HG03175 (cell line): ENCODE results near the gene LDLRAD4.

Source experiments
- ATAC-seq: cut with Tn5 transposase; IDR thresholded peaks from one replicate; pipeline ENCODE4 v1.9.1; 2021; ENCODE audit warnings: mild to moderate bottlenecking, moderate library complexity; ENCODE audit not compliant: unreplicated experiment

Gene LDLRAD4

DNA sequence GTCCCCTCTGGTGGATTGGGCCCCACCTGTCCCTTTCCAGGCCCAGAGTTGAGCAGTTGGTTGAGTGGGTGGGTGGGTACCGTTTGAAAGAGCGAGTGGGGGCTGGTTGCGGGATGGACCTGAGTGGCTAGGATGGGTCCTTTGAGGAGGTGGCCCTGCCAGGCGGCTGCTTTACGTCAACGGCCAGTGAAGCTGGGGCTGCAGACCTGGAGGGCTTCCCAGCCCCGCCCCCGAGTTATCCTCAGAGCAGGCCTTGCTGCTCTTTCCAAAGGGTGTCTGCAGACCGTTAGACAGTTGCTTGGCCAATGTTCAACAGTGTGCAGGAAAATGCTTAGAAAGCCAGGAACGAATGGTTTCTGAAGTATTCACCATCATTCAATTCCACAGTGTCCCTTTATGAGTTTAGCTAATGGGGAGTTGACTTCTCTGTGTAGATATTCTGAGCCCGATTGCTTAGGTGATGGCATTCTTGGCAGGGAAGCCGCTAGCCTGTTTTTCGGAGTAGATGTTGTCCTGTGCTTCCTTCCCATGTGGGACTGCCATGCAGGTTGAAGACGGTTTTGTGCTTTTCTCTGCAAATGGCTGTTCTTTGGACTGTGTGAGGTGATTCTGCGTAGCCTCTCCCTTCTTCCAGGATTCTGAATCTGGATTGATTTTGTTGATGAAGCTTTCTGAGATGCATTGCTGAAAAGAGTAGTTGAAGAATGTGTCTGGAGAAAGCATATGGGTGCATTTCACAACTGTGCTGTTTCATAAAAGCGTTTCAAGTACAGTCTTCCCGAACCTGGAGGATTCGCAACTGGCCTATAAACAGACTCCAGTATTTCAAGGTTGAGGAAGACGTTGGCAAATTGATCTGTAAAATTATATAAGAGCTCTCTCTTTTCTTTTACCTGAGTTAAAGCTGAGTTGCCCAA, 45.8 kb downstream of the LDLRAD4 start:
- no peak for ATAC-seq

DNA sequence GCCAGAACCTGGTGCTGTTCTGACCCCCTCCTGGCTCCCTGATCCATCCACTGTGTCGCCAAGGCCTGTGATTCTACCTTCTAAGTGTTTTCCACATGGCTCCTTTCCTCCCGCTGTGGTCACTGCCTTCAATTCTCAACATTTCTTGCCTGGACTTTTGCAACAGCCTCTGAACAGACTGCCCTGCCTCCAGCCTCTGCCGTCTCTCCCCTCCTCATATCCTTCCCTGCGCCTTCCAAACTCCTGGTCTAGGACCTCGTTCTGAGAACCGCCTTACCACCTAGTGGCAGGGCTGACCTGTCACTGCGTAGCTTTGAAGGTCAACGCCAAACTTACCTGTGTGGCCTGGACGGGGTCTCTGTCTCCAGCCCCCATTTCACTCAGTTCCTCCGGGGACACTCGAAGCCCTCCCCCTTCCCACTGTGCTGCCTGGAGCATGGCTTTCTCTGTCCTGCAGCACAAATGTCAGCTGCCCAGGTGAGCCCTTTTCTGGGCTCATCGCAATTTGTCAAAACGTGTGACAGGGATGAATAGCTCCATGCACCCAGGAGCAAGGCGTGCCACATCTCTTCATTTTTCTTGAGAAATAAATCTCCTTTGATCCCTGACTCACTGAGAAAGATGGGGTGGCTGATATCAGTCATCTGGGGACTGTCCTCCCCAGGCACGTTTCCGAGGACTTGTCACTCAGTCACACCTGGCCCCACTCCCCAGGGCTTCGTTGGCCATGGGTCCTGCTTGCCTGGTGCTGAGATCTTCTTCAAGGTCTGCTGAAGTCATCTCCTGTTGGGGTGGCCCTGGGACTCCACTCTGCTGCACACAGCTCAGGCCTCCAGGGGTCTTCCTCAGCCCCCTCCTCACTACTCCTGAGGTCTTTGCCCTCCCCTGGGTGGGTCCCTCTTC, 46.7 kb downstream of the LDLRAD4 start:
- no peak for ATAC-seq

DNA sequence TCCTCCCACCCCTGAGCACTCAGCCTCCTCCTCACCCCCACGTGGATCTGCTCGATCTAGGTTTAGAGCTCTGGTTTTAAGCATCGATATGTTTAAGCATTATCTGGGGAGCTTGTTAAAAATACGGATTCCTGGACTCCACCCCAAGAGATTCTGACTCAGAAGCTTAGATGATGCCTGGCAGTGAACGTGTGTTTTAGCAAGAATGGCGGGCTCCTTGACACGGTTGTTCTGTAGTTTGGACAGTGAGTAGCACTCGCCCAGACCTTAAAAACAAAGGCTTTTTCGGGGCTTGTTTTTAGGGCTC, 47.3 kb downstream of the LDLRAD4 start:
- ATAC-seq, result no peak

GRCh38 chr18:13266218-13267100, 47.9 kb downstream of the LDLRAD4 start:
- no peak for ATAC-seq

GRCh38 chr18:13267431-13267873, 48.9 kb downstream of the LDLRAD4 start:
- ATAC-seq, result no peak

- ATAC-seq, result no peak
Measured at GRCh38 chr18:13268158-13269012, 49.8 kb downstream of the LDLRAD4 start.

DNA sequence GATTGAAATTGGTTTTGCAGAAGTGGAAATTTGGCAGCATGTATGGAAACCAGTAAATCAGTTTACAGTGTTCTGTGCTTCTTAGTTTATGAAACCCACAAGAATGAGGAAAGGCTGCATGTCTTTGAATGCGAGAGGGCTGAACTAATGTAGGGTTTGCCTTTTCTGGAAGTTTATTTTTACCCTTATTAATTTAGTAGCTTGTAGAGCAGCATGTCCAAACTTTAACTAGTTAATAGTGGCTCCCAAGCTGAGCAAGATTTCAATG, 50.4 kb downstream of the LDLRAD4 start:
- ATAC-seq, result no peak

DNA sequence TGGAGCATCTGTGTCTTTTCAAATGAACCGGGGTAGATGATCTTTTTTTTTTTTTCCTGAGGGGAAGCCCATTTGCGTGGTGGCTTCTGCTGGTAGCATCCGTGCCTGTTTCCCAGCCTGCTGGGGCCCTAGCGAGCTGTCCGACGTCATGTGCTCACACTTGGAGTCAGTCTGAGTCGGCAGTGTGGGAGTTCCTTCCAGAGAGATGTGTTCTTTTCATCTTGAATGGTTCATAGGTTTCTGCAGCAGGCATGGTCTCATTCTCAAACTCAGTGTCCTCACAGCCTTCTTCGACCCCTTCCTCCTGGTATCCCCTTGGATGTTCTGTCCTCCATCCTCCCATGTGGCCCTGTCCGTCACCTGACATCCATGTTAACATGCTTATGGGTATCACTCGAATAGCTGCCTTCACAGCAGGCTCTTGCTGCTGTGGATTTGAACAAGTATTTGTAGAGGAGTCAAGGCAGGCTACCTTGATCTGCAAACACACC, 51.0 kb downstream of the LDLRAD4 start:
- ATAC-seq, result no peak

- no peak for ATAC-seq
Measured at GRCh38 chr18:13270279-13270855, 51.8 kb downstream of the LDLRAD4 start.

- ATAC-seq, result no peak
Measured at GRCh38 chr18:13271302-13271911, 52.8 kb downstream of the LDLRAD4 start.

DNA sequence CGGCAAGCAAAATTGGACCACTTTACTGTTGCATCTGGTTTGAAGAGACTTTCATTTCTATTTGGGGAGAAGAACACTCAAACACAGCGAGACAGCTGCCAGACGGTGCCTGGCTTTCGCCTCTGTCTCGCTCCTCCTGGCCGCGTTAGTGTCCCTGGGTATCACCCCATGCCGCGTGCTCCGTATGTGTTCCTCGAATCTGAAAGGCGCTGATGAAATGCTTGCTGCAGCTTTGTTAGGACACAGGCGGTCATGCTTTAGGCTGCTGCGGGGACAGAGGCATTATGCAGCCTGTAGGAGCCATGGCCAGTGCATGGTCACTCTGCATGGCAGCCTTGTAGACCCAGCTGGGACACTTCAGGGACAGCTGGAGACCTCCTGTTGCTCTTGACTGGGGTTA, 53.9 kb downstream of the LDLRAD4 start:
- no peak for ATAC-seq

- no peak for ATAC-seq
Measured at GRCh38 chr18:13273800-13274199, 55.2 kb downstream of the LDLRAD4 start.

DNA sequence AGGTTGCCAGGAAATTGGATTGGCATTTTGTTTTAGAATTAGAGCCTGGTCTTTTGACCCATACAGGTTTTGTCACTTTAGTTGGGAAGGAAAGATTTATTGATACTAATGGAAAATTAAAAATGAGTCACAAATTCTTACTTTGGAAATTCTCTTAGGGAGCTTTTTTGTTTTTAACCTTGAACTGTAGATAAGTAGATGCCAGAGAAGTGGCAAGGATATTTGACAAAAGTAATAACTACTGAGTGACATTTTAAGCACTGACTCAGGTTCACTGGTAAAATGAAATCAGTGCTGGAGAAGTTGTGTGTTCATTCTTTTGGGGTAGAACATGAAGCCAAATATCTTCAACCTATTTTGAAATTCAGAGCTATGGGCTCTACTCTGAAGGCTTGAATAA, 56.5 kb downstream of the LDLRAD4 start:
- no peak for ATAC-seq

GRCh38 chr18:13276530-13277520, 58.3 kb downstream of the LDLRAD4 start:
- no peak for ATAC-seq

DNA sequence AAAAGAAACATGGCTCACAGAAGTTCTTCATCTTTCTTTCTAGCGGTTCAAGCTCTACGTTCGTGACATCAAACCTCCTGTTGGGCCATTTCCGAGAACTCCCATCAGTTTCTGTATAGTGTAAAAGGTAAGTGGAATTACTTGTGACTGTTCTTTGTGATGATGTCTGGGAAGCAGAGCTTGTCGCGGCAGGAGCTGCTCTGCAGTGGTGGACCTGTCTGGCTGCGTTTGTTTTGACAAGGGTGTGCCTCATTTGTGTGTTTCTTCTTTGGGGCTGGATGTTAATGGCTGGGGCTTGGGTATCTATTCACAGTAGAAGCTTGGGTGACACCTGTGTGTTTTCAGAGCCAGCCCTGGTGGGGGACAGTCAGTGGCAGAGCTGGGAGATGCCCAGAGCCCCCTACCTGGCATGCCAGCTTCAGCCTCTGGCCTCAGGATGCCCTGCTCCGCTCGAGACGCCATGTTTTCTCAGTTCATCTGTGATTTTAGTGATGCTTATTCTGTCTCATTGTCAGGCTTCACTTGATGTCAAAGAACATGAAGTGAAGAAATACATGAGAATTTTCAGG, 59.6 kb downstream of the LDLRAD4 start:
- ATAC-seq, result no peak

DNA sequence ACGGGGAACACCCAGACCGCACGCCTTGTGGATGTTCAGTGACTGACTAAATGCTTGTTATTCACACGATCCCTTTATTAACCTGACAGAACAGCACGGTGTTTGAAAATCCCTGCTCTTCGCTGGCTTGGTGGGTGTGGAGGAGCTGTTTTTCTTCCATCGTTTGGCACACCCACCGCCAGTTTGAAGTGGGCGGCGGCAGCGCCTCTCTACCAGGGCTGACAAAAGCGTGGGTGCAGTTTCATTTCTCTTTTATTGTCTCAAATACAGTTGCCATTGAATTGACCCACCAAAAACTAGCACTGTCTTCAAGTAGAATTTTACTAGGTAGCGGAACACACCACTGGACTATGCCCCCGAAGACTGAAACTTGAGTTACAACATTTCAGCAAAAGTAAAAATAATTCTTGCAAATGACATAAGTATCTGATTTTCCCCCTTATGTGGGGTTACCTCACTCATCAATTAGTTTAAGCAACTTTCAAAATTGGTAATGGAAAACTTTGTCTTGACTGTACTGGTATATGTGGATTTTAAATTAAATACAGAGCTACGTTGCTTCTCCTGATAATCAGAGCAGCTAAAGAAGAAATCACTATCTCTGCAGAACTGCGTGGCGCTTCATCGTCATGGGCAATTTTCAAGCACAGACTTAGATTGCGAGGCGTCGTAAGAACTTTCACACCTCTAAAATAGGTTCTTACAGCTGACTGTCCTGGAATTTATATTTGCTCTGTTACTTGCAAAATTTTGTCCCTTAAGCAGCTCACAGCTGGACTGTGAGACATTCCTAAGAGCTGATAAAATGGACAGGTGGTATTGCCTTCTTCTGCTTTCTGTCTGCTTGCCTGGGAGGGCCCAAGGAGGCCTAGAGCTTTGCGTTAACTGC, 60.9 kb downstream of the LDLRAD4 start:
- ATAC-seq, result peak; percentile 79
